Fibroblast of lung (primary cell): ENCODE results near the gene SLC35G4. TPM values are rescaled to one million over a fixed set of nuclear protein-coding genes. Genes with fewer than 3 reads are reported as not detected.
"Not testable (repeated sequence)": the region's sequence is repeated elsewhere in the genome, so short reads cannot be mapped to it uniquely, and the experiment has no call there.

Experiments used
- DNase-seq, 2 donors: peaks; one replicate each; pipeline versions ENCODE4 v3.0.0 to v3.0.0-alpha.2; 2010; ENCODE audit warnings: low read depth in 2 of 2
- H2AFZ ChIP-seq: 2 replicates; pipeline ENCODE4 v1.5.1; 2012; ENCODE audit warnings: low read length, control low read depth, inconsistent platforms
- H3K27ac ChIP-seq: 2 replicates; pipeline ENCODE4 v1.5.1; 2011; ENCODE audit warnings: low read length, control low read depth; ENCODE audit not compliant: insufficient read depth
- H3K27me3 ChIP-seq: 2 replicates; pipeline ENCODE4 v1.5.1; 2011; ENCODE audit warnings: mild to moderate bottlenecking, low read length; ENCODE audit not compliant: control insufficient read depth, insufficient read depth
- H3K36me3 ChIP-seq: 2 replicates; pipeline ENCODE4 v1.5.1; 2011; ENCODE audit warnings: low read length; ENCODE audit not compliant: control insufficient read depth, insufficient read depth
- H3K4me1 ChIP-seq: 2 replicates; pipeline ENCODE4 v1.5.1; 2011; ENCODE audit warnings: low read length; ENCODE audit not compliant: control insufficient read depth, insufficient read depth; ENCODE audit errors: extremely low read depth
- H3K4me2 ChIP-seq: 2 replicates; pipeline ENCODE4 v1.5.1; 2011; ENCODE audit warnings: low read length, control low read depth; ENCODE audit not compliant: insufficient read depth; ENCODE audit errors: extremely low read depth
- H3K4me3 ChIP-seq, 4 experiments: fragments of 200-600 bp in 1 of 4; sonication (generic) in 1 of 4; replicated peaks in 1 of 4; 2 replicates each; pipeline ENCODE4 v1.5.1; 2011 to 2016; ENCODE audit warnings: low read length in 4 of 4, low read depth in 3 of 4, mild to moderate bottlenecking in 3 of 4, control low read depth in 2 of 4, inconsistent platforms in 1 of 4, mixed read lengths in 1 of 4; ENCODE audit not compliant: insufficient read depth in 1 of 4; ENCODE audit errors: control extremely low read depth in 1 of 4
- H3K79me2 ChIP-seq: 2 replicates; pipeline ENCODE4 v1.5.1; 2012; ENCODE audit warnings: mild to moderate bottlenecking, low read length, inconsistent platforms; ENCODE audit not compliant: control insufficient read depth, insufficient read depth
- H3K9ac ChIP-seq: 2 replicates; pipeline ENCODE4 v1.5.1; 2011; ENCODE audit warnings: mild to moderate bottlenecking, low read length, control low read depth; ENCODE audit not compliant: insufficient read depth
- H3K9me3 ChIP-seq: 2 replicates; pipeline ENCODE4 v1.5.1; 2012; ENCODE audit warnings: low read depth, low read length; ENCODE audit not compliant: control insufficient read depth, insufficient read depth
- H4K20me1 ChIP-seq: 2 replicates; pipeline ENCODE4 v1.5.1; 2011; ENCODE audit warnings: low read length; ENCODE audit not compliant: control insufficient read depth, insufficient read depth; ENCODE audit errors: extremely low read depth
- CTCF ChIP-seq, 2 donors: IDR thresholded peaks in 1 of 2; conservative IDR thresholded peaks in 1 of 2; 1 replicate in 1 of 2; 2 replicates in 1 of 2; pipeline ENCODE4 v1.5.1; 2011 to 2012; ENCODE audit warnings: low read length in 2 of 2, control low read depth in 1 of 2, inconsistent platforms in 1 of 2, low read depth in 1 of 2, mild to moderate bottlenecking in 1 of 2
- EZH2 ChIP-seq: IDR thresholded peaks from 2 replicates; pipeline ENCODE4 v1.5.1; 2012; ENCODE audit warnings: low read length, control low read depth, mild to moderate bottlenecking; ENCODE audit errors: missing control alignments
- polyA plus RNA-seq, 2 donors: library from polyadenylated mRNA; depleted of rRNA in 1 of 2; stranded (reverse) in 1 of 2; unstranded in 1 of 2; fragments of >200 nt; gene quantifications; 2 replicates each; pipeline ENCODE4 v1.2.1, GENCODE V29; 2011 to 2012; ENCODE audit warnings: missing spikeins in 1 of 2
- total RNA-seq: library from RNA; depleted of rRNA; stranded (reverse); fragments of >200 nt; gene quantifications from 2 replicates; pipeline ENCODE4 v1.2.1, GENCODE V29; 2014

The SLC35G4 gene
- total and polyA plus RNA-seq, 2 donors (not counting 1 experiment from before 2014, with no cell fraction given) = not detected

GRCh38 chr18:11614981-11615380, 5.6 kb downstream of the SLC35G4 start:
- not testable (repeated sequence) for H3K27me3 ChIP-seq, H4K20me1 ChIP-seq, H3K36me3 ChIP-seq, H3K4me1 ChIP-seq, H3K27ac ChIP-seq, H2AFZ ChIP-seq, H3K4me2 ChIP-seq, H3K79me2 ChIP-seq, H3K9ac ChIP-seq, H3K4me3 ChIP-seq, H3K9me3 ChIP-seq, DNase-seq

DNA sequence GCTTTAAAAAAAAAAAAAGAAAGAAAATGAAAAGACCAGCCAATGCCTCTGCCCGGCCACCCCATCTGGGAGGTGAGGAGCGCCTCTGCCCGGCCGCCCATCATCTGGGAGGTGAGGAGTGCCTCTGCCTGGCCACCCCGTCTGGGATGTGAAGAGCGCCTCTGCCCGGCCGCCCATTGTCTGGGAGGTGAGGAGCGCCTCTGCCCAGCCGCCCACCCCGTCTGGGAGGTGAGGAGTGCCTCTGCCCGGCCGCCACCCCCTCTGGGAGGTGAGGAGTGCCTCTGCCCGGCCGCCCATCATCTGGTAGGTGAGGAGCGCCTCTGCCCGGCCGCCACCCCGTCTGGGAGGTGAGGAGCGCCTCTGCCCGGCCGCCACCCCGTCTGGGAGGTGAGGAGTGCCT, 37.9 kb downstream of the SLC35G4 start:
- not testable (repeated sequence) for H3K9ac ChIP-seq, H3K79me2 ChIP-seq, H3K4me3 ChIP-seq, H3K4me1 ChIP-seq, H3K9me3 ChIP-seq, H4K20me1 ChIP-seq, H3K4me2 ChIP-seq, H3K36me3 ChIP-seq, H3K27ac ChIP-seq, H2AFZ ChIP-seq, H3K27me3 ChIP-seq, DNase-seq

GRCh38 chr18:11647804-11648203, 38.4 kb downstream of the SLC35G4 start:
- not testable (repeated sequence) for H2AFZ ChIP-seq

GRCh38 chr18:11649839-11650238, 40.4 kb downstream of the SLC35G4 start:
- H3K36me3 ChIP-seq = no peaks in the 10 kb centered on the region
- no peak overlapping the region for H3K4me2 ChIP-seq
- H3K4me3 ChIP-seq = no peak overlapping the region
- H3K27me3 ChIP-seq = no peaks in the 10 kb centered on the region
- no peak for TF ChIP-seq CTCF (conservative IDR thresholded peaks at IDR 0.05 in 1 of 2, IDR thresholded peaks at IDR 0.05 in 1 of 2; ENCODE audit: low read depth in 1 of 2, low read length in 2 of 2)
- TF ChIP-seq EZH2 = no peak
- H3K9me3 ChIP-seq = no peaks in the 10 kb centered on the region
- no peak overlapping the region for H3K9ac ChIP-seq
- no peak for DNase-seq
- no peak overlapping the region for H2AFZ ChIP-seq
- H3K4me1 ChIP-seq = no peaks in the 10 kb centered on the region
- no peak overlapping the region for H3K27ac ChIP-seq
- H3K79me2 ChIP-seq = no peaks in the 10 kb centered on the region
- no peaks in the 10 kb centered on the region for H4K20me1 ChIP-seq

More at GRCh38 chr18:11647804-11648203, 38.4 kb downstream of the SLC35G4 start:
- H3K27ac ChIP-seq, H3K9me3 ChIP-seq, H3K27me3 ChIP-seq, H3K36me3 ChIP-seq, H4K20me1 ChIP-seq, H3K4me1 ChIP-seq, DNase-seq, H3K4me3 ChIP-seq, H3K4me2 ChIP-seq, H3K9ac ChIP-seq, H3K79me2 ChIP-seq: not testable (repeated sequence)
